GM18868 (cell line): ENCODE results near the gene CGGBP1.

Source experiments
- ATAC-seq: cut with Tn5 transposase; IDR thresholded peaks from one replicate; pipeline ENCODE4 v1.9.1; 2021; ENCODE audit warnings: mild to moderate bottlenecking, moderate library complexity; ENCODE audit not compliant: unreplicated experiment

CGGBP1 gene, protein sequence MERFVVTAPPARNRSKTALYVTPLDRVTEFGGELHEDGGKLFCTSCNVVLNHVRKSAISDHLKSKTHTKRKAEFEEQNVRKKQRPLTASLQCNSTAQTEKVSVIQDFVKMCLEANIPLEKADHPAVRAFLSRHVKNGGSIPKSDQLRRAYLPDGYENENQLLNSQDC

DNA sequence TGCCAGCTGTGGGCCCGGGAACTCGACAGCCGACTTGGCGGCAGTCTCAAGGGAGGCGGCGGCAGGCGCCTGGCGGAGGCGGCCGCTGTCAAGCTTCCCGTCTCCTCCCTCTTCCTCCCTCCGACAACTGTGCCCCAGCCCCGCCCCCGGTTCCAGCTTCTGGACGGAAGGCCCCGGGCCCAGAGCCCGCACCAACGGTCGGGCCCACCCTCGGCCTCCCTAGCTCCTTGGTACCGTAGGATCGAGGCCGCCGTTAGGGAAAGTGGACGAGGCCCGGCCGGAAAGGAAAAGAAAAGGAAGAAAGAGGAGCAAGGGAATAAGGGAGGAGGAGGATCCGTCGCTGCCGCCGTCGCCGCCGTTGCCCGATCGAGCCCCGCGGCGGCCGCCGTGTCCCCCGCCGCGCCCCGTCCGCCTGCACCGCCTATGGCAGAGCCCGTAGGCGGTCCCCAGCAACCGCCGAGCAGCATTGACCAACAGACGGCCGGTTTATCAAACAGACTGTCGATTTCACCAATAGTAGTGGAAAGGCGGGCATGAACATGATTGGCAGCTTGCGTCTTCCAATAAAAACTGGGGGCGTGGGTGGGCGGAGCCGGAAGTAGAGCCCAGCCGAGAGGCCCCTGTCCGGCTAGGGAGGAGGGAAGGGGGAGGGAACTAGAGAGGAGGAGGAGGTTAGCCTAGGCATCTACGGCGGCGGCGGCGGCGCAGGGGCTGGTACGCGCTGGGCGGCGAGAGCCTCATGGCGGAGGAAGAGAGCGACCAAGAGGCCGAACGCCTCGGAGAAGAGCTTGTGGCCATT is at the start of gene CGGBP1, which contains the start of gene ZNF654:
TSS of gene CGGBP1 (minus strand) at position 425 of the 799 bp plus-strand sequence. CDS start 3,029 bp downstream, outside the sequence.
TSS of gene ZNF654 (plus strand) at position 675 of the 799 bp plus-strand sequence. CDS start at position 740, 65 bp downstream.
- peak; percentile 90 for ATAC-seq

DNA sequence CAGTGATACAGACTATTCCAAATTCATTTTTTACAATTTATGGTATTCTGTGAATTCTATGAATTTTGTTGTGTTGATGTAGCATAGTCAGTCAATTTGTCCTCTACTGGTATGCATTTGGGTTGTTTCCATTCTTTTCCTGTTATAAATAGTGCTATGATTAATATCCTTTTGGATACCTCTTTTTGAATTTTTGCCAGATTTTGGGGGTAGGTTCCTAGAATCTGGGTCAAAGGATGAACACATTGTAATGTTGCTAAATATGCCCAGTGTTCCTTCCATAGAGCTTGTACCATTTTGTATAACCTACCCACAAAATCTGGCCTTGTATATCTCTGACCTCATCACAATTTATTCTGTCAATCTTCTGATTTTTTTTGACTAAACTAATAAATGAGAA is 46.5 kb upstream of the CGGBP1 start:
- ATAC-seq = no peak

DNA sequence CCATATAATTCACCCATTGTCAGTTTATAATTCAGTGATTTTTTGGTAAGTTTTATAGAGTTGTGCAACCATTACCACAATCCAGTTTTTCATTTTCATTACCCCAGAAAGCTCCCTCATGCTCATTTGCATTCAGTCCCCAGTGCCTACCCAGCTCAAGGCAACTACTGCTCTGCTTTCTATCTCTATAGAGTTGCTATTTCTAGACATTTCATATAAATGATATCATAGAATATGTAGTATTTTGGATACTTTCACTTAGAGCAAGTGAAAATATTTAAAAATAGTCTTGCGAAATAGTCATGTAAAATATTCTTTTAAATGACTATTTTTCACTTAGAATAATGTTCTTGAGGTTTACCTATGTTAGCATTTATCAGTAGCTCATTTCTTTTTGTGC is 42.3 kb upstream of the CGGBP1 start:
- ATAC-seq = peak; percentile 68

DNA sequence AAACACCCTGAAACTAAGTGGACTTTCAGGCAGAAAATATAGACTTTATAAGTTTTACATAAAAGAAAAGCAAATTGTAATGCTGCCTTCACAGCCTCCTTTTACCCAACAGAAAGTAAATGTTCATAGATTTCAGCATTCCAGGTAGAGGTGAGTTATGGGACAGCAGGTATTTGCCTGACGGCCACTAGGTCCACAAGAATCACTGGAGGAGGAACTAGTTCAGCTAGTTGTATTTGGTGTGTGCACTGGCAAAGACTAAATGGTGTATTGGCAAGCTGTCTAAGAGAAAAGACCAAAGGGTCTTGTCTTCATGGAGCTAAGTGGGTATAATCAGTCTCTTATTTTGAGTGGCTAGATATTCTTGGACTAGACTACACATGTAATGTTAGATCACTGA is 34.5 kb upstream of the CGGBP1 start:
- no peak for ATAC-seq

DNA sequence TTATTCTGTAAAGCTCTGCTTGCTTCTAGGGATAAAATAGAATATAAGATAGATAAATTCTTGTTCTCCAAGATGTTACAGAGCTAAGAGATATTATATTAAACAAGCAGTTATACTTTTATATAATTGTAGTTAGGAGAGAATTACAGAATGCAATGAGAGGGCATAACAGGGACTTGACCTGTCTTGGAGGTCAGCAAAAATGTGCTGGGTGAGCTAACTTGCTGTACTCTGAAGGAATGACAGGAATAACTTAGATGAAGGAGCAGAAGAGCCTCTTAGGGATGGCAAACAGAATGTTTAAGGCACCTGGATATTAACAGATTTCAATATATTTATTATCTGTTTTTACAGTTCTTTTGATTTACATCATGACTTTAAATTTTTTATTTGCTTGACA is 33.5 kb upstream of the CGGBP1 start:
- no peak for ATAC-seq

DNA sequence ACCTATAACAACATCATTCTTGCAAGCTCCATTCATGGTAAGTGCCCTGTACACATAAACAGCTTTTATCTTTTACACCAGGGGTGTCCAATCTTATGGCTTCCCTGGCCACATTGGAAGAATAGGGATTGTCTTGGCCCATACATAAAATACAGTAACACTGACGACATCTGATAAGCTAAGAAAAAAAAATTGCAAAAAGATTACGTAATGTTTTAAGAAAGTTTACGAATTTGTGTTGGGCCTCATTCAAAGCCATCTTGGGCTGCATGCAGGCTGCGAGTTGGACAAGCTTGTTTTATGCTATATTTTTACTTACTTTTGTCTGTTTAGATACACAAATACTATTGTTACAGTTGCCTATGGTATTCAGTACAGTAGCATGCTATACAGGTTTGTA is 31.9 kb upstream of the CGGBP1 start:
- ATAC-seq = no peak

DNA sequence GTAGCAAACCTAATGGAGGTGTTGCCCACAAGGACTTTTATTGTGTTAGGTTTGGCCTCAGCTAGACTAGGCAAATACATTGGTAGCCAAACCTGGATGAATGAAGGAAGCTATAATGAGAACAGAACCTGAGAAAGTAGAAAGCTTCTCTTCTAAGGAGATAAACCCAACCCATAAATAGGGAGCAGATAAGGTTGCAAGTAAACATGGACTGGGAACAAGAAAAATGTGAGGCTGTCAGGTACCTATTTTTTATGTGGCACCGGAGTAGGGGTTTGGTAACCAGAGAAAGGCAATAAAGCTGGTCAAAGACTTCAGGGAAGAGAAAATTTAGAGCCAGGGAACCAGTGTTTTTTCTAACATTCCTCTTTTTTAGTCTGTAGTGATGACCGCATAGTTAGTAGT is 25.3 kb upstream of the CGGBP1 start:
- no peak for ATAC-seq

DNA sequence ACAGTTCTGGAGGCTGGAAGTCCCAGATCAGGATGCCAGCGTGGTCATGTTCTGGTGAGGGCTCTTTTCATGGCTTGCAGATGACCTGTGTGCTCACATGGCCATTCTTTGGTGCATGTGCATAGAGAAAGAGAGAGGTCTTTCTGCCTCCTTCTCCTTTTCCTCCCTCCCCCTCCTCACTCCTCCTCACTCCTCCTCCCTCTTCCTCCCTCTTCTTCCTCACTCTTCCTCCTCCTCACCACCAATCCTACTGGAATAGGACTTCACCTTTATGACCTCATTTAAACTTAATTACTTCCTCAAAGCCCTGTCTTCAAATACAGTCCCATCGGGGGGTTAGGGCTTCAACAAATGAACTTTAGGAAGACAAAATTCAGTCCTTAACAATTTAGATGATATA is 24.0 kb upstream of the CGGBP1 start:
- ATAC-seq = no peak

DNA sequence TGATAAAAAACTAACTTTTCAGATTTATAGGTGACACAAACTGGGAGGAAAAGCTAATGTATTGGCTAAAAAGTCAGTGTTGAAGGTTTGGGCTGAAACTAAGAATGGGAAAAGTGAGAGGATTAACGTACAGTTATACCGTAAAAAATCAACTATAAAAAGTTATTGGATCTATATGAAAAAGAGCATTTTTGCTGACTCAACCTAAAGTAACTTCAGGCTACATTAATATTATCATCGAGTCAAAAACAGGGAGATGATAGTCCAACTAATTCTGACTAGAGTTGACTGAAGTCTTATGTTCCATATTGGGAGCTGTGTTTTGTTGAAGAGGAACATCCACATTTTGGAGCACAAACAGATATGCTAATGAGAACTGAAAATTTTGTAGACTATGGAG is 20.1 kb upstream of the CGGBP1 start:
- no peak for ATAC-seq

DNA sequence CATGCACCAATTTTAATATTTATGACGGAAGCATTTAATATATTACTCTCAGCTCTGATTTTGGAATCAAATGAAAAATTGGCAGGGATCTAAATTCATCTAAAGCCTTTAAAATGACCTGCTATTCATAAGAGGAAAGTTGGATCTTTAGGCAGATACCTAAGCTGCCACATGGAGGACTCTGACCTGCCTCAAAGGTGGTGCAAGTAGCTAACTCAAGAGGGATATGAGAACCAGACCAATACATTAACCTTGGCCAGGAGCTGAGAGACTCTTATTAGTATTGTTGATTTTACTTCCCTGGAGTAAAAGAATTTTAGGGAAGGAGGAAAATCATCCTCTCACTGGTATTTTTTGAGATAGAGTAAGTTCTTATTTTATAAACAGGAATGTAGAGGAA is 17.9 kb upstream of the CGGBP1 start:
- ATAC-seq = no peak

DNA sequence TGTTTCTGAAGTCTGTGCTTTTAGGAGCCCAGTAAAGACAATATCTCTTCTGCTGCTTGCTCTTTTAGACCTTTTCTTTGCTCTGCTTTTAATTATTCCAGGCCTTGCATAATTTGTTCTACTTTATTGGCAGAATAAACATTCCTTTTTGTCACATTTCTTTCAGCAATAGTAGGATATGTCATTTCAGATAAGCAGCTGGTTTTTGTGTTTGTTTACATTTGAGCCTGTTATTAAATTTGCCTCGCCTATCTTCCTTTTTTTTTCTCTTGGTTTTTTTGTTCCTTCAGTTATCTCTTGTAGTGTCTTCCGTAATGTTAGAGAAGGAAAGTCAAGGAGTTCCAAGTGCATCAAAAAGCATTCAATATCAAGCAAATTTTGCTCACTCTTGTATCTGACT is 16.7 kb upstream of the CGGBP1 start:
- ATAC-seq = no peak

DNA sequence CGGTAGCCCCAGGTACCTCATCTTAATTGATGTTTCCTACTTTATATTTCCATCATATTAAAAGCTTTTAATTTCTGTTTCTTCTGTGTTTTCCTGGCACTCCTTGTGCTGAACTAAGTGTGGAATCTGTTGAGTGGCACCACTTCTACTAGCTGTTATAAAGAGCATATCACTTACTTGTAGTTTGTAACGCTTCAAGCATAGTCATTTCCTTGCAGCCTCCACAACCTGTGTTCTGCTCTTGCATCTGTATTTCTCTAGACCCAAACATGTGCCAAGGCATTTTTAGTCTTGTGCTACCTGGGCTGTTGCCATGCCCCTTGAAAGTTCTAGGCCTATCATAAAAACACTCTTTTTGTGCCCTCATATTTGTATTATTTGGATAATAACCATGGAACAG is 16.3 kb upstream of the CGGBP1 start:
- ATAC-seq = no peak

DNA sequence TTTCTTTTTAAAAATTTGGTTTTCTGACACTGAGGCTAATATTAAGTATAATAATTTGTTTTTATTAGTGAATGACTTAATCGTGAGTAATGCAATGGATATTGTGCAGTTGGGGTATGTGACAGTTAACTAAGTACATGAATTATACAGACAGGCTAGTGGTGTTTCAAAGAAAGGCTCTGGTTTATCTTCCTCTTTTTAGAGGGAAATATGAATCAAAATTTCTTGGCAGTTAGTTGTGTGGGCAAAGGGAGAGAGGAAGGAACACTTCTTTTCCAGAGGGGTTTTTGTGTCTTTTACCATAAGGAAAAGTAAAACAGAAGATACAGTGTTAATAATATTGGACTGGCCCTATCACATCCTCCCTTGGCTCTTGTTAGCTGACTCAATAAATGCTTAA is 2.9 kb upstream of the CGGBP1 start:
- ATAC-seq = no peak

DNA sequence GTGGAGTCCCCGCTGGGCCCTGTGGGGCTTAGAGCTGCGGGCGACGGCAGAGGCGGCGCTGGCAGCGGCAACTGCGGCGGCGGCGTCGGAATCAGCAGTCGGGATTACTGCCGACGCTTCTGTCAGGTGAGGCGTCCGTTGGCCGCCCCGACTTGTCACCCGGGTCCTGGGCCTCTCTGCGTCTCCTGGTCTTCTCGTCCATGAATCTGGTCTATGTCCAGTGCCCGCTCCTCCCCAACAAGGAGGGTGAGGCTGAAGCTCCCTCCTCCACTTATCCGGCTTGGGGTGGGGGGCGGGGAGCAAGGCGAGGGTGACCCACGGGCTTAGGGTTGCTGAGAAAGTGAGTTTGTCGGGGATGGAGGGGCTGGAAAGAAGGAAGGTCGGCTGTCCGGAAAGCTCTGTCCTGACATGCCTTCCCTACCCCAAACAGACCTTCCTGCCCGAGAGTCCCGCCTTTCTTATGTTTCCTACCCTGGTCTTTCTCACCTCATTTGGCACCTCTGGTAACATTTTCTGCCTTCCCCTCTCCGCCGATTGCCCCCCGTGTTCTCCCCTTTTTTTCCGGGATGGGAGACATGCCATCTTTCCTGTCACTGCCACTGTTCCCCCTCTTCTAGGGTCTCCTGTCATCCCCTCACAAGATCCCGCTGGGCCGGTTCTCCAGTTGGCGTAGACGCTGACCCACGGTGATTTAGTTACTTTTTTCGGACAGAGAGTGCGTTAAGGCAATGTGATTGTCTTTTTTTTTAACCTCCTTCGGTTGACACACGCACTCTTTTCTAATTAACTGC is 770 bp upstream of the CGGBP1 start:
- ATAC-seq = peak; percentile 5

DNA sequence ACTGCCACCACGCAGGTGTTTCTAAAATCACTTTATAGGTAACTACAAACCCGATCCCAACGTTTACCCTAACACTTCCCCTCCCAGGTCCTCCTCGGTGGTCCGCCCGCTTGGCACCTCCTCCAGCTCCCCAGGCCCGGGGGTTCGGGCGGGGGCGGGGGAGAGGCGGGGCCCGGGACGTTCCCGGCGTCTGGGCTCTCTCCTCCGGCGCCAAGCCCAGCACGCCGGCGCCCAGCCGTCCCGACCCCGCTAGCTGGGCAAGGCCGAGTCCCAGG is 562 bp downstream of the CGGBP1 start:
- ATAC-seq = peak; percentile 18

DNA sequence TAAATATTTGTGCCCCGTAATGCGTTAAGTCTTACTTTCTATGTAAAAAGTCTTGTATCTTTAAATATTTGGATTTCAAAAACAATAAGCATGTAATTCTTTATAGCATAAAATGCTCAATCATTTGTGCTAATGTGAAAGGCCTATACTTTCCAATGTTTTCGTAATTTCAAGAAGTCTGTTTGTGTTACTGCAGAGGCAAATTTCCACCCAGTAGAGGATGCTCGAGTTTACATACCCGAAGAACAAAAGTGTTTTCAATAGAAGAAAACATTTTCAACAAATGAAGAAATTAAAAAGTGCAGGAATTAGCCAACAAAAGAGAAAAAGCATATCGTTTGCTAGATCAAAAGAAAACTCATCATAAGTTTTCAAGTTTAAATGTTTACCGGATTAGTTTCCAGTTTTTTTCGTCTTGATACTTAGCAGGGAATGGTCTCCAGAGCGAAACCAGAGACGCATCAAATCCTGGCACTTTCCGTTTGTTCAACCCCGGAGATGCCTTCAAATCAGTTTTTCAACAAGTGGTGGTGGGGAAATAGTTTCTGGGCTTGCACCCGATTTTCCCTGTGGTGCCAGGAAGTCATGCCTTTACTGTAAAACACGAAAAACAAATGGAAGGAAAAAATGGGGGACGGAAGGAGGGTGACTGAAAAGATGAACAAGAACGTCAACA is 1.0 kb downstream of the CGGBP1 start:
- no peak for ATAC-seq

DNA sequence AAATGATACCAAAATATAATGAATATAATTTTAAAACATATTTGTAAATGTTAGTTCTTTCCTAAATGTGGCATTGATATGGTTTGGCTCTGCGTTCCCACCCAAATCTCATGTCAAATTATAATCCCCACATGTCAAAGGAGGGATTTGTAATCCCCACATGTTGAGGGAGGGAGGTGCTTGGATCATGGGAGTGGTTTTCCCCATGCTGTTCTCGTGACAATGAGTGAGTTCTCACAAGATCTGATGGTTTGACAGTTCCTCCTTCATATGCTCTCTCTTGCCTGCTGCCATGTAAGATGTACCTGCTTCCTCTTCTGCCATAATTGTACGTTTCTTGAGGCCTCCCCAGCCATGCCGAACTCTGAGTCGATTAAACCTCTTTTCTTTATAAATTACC is 12.0 kb downstream of the CGGBP1 start:
- no peak for ATAC-seq

DNA sequence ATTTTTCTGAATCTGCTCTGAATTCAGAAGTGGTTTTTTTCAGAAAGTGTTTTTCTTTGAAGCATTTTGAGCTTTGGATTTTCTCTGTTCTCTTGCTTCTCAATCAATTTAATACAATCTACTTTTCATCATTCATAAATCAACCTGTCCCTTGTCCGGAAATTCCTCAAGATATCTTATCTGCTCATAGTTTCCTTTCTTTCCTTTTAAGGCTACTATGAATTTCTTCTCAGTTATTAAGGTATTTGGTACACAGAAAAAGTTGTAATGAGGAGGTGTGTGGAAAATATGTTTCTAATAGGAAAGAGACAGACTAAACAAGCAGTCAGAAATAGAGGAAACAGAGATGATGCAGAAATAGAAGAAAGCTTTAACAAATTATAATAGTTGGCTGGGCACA is 14.4 kb downstream of the CGGBP1 start:
- no peak for ATAC-seq

DNA sequence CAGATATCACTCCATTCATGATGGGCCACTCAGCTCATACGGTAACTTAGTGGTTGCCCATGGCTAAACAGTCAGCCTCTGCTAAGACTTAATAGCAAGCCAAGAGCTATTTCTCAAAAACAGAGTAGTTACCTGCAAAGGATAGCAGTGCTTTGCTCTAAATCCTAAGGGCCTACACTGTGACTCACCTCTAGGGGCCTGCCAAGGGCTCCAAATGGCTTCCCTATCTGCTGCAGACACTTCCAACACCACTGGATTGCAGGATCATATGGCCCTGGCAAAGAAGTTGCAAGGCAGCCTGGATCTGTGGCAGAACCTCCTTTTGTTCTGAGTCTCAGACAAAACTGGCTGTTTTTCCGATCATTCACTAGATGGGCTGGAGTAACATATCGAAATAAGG is 17.8 kb downstream of the CGGBP1 start:
- ATAC-seq = no peak

DNA sequence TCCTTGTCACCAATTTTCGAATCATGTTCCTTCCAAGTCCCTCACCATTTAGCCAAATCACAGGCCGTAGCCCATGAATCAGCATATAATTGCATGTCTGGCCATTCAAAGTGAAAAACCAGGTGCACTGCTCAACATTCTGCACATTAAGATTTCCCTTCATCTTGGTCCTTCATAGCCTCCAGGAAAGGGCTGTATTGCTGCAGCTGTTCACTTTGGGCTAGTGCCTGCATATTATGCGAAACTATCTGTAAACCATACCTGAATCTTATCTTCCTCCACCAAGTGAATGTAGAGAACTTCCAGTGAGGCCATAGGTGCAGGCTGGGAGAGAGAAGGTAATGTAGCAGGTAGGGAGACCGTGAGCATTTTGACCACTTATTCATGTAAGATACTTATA is 18.3 kb downstream of the CGGBP1 start:
- ATAC-seq = no peak

DNA sequence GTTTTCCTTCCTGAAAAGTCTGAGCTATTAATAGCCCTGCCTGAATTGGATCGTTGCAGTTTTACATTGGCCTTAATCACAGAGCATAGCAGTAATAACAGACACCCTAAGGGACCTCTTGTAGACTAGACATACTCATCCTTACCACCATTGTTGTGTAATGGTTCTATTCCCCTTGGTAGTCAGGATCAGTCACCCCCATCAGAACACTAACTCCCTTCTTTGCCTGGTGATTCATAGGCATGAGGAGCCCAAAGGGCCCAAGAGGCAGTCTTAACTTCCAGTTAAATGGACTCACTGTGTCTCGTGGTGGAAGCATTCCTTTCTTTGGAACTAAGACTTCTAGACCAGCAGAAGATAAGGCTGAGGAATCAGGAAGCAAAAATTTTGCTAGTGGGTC is 20.2 kb downstream of the CGGBP1 start:
- no peak for ATAC-seq

DNA sequence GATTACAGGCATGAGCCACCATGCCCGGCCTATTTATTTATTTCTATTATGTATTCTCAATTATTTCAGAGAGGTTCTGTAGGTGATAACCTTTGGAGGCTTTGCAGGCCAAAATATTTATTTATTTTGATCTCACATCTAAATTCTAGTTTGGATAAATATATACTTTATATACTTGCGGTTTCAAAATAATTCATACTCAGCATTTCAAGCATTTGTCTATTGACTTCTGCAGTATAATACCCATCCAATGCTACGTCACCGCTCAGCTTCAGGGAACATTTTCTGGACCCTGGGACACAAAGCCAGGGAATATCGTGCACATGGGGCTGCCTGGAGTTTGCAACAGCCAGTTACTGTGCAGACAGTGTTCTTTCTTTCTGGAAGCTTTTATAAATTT is 22.6 kb downstream of the CGGBP1 start:
- no peak for ATAC-seq
